Loucy (cell line): ENCODE data around the gene ASPA.

ENCODE experiments used
- H2AFZ ChIP-seq: fragments of 200-600 bp; sonication (generic); 2 replicates; pipeline ENCODE4 v1.6.0; 2016; ENCODE audit warnings: antibody characterized with exemption, mild to moderate bottlenecking, low read length, moderate library complexity
- H3F3A ChIP-seq: fragments of 200-600 bp; 2 replicates; pipeline ENCODE4 v1.6.0; 2016; ENCODE audit warnings: antibody characterized with exemption, low read depth, mild to moderate bottlenecking
- H3K27me3 ChIP-seq: fragments of 200-600 bp; sonication (generic); 2 replicates; pipeline ENCODE4 v1.6.1; 2014; ENCODE audit warnings: low read length, mild to moderate bottlenecking; ENCODE audit not compliant: insufficient read depth, poor library complexity, severe bottlenecking
- H3K36me3 ChIP-seq: fragments of 200-600 bp; sonication (generic); 2 replicates; pipeline ENCODE4 v1.6.1; 2016; ENCODE audit warnings: low read length; ENCODE audit not compliant: insufficient read depth
- H3K4me1 ChIP-seq: fragments of 200-600 bp; sonication (generic); 2 replicates; pipeline ENCODE4 v1.5.1; 2014; ENCODE audit warnings: low read length, mild to moderate bottlenecking; ENCODE audit not compliant: insufficient read depth, poor library complexity, severe bottlenecking
- H3K4me2 ChIP-seq: fragments of 200-600 bp; sonication (generic); 2 replicates; pipeline ENCODE4 v1.6.0; 2014; ENCODE audit warnings: antibody characterized with exemption, low read length, low read depth, mild to moderate bottlenecking; ENCODE audit not compliant: poor library complexity, severe bottlenecking
- H3K4me3 ChIP-seq: fragments of 200-600 bp; sonication (generic); 2 replicates; pipeline ENCODE4 v1.5.1; 2014; ENCODE audit warnings: low read length, mild to moderate bottlenecking, mixed read lengths; ENCODE audit not compliant: poor library complexity, severe bottlenecking
- H3K79me2 ChIP-seq: fragments of 200-600 bp; sonication (generic); 2 replicates; pipeline ENCODE4 v1.6.1; 2014; ENCODE audit warnings: low read length; ENCODE audit not compliant: insufficient read depth
- H3K9ac ChIP-seq: fragments of 200-600 bp; sonication (generic); 2 replicates; pipeline ENCODE4 v1.6.0; 2014; ENCODE audit warnings: mild to moderate bottlenecking, low read depth, low read length, moderate library complexity; ENCODE audit not compliant: poor library complexity, severe bottlenecking
- H3K9me2 ChIP-seq: fragments of 200-600 bp; sonication (generic); replicated peaks from 2 replicates; pipeline ENCODE4 v1.6.1; 2016; ENCODE audit warnings: low read depth, low read length, mixed read lengths
- H3K9me3 ChIP-seq: fragments of 200-600 bp; sonication (generic); 2 replicates; pipeline ENCODE4 v1.6.1; 2014; ENCODE audit warnings: mild to moderate bottlenecking, antibody characterized with exemption, low read length, low read depth; ENCODE audit not compliant: insufficient read depth
- H4K20me1 ChIP-seq: fragments of 200-600 bp; sonication (generic); 2 replicates; pipeline ENCODE4 v1.6.0; 2014; ENCODE audit warnings: antibody characterized with exemption, low read length, mild to moderate bottlenecking; ENCODE audit not compliant: insufficient read depth, poor library complexity, severe bottlenecking
- CTCF ChIP-seq: fragments of 200-600 bp; sonication (generic); conservative IDR thresholded peaks from 2 replicates; pipeline ENCODE4 v1.5.1; 2014; ENCODE audit warnings: mild to moderate bottlenecking, antibody characterized with exemption, low read length
- EZH2phosphoT487 ChIP-seq: fragments of 200-600 bp; IDR thresholded peaks from 2 replicates; pipeline ENCODE4 v1.6.1; 2018; ENCODE audit warnings: antibody characterized with exemption, mild to moderate bottlenecking, moderate library complexity, borderline replicate concordance

ASPA gene

DNA sequence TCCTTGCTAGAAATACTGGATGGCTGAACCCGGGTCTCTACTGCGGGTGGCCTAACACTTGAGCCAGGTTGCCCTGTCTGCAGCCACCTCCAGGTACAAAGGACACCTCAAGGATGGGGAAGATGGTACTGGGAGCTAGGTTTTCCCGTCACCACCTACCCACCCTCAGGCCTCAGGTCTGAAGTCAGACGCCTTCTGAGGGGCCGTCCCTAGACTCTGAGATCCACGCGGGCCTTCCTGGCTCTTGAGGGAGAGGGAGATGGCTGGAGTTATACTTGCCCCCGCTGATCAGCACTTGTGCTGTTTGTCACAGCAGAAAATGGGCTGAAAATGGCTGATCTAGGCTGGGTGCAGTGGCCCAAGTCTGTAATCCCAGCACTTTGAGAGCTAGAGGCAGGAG lies 71.2 kb downstream of the ASPA start:
- H3K4me3 ChIP-seq, result no peak overlapping the region
- no peaks in the 10 kb centered on the region for H3K27me3 ChIP-seq
- TF ChIP-seq EZH2phosphoT487, result no peak
- TF ChIP-seq CTCF, result no peak
- no peaks in the 10 kb centered on the region for H4K20me1 ChIP-seq
- H3K9me3 ChIP-seq, result no peaks in the 10 kb centered on the region
- no peak overlapping the region for H3K4me2 ChIP-seq
- H2AFZ ChIP-seq, result no peak overlapping the region
- H3K4me1 ChIP-seq, result no peaks in the 10 kb centered on the region
- no peaks in the 10 kb centered on the region for H3F3A ChIP-seq
- H3K9me2 ChIP-seq, result no peaks in the 10 kb centered on the region
- no peaks in the 10 kb centered on the region for H3K36me3 ChIP-seq
- no peaks in the 10 kb centered on the region for H3K79me2 ChIP-seq
- no peak overlapping the region for H3K9ac ChIP-seq

- H3K4me3 ChIP-seq, result no peak overlapping the region
- H3K27me3 ChIP-seq, result no peaks in the 10 kb centered on the region
- H4K20me1 ChIP-seq, result no peaks in the 10 kb centered on the region
- no peaks in the 10 kb centered on the region for H3F3A ChIP-seq
- no peak overlapping the region for H3K4me2 ChIP-seq
- H3K9ac ChIP-seq, result no peak overlapping the region
- TF ChIP-seq CTCF (no peak), EZH2phosphoT487 (no peak)
- no peaks in the 10 kb centered on the region for H3K79me2 ChIP-seq
- no peaks in the 10 kb centered on the region for H3K4me1 ChIP-seq
- H3K9me2 ChIP-seq, result no peaks in the 10 kb centered on the region
- no peaks in the 10 kb centered on the region for H3K9me3 ChIP-seq
- H2AFZ ChIP-seq, result no peak overlapping the region
- no peaks in the 10 kb centered on the region for H3K36me3 ChIP-seq
Measured at GRCh38 chr17:3547628-3548027, 71.8 kb downstream of the ASPA start.

GRCh38 chr17:3549610-3550162 lies 73.9 kb downstream of the ASPA start:
- H3K4me1 ChIP-seq, result no peaks in the 10 kb centered on the region
- no peaks in the 10 kb centered on the region for H3F3A ChIP-seq
- no peak overlapping the region for H3K4me2 ChIP-seq
- no peaks in the 10 kb centered on the region for H3K9me3 ChIP-seq
- H3K9ac ChIP-seq, result no peak overlapping the region
- no peaks in the 10 kb centered on the region for H4K20me1 ChIP-seq
- TF ChIP-seq CTCF, result no peak
- TF ChIP-seq EZH2phosphoT487, result no peak
- H3K9me2 ChIP-seq, result no peaks in the 10 kb centered on the region
- no peak overlapping the region for H2AFZ ChIP-seq
- no peak overlapping the region for H3K4me3 ChIP-seq
- no peaks in the 10 kb centered on the region for H3K79me2 ChIP-seq
- H3K36me3 ChIP-seq, result no peaks in the 10 kb centered on the region
- H3K27me3 ChIP-seq, result no peaks in the 10 kb centered on the region
